Brain microvascular endothelial cell (primary cell): ENCODE results near the gene COX8A.

Experiments
- DNase-seq: peaks from one replicate; pipeline ENCODE4 v3.0.0-alpha.2; 2020
- H3K27ac ChIP-seq: fragments of 250-450 bp; sonication (Bioruptor Pico); 2 replicates; pipeline ENCODE4 v1.5.1; 2020; ENCODE audit warnings: mild to moderate bottlenecking, moderate library complexity
- H3K27me3 ChIP-seq: fragments of 250-450 bp; sonication (Bioruptor Pico); replicated peaks from 2 replicates; pipeline ENCODE4 v1.5.1; 2020; ENCODE audit warnings: mild to moderate bottlenecking
- H3K36me3 ChIP-seq: fragments of 250-450 bp; sonication (Bioruptor Pico); replicated peaks from 2 replicates; pipeline ENCODE4 v1.5.1; 2020; ENCODE audit warnings: mild to moderate bottlenecking
- H3K4me3 ChIP-seq: 2 replicates; pipeline ENCODE4 v1.5.1; 2011; ENCODE audit warnings: low read depth, mild to moderate bottlenecking, control low read depth, low read length, moderate library complexity
- CTCF ChIP-seq: IDR thresholded peaks from 2 replicates; pipeline ENCODE4 v1.5.1; 2011; ENCODE audit warnings: low read depth, mild to moderate bottlenecking, moderate library complexity, low read length, control low read depth, inconsistent platforms; ENCODE audit errors: missing control alignments
- in situ Hi-C: cut with HindIII; loops from 2 replicates; pipeline ENCODE4 v1.10.0; 2017; ENCODE audit warnings: low sequenced_read_pairs, low pct_ligation_motif_present

The COX8A gene

GRCh38 chr11:63937713-63938478 lies 36.5 kb upstream of the COX8A start:
- no peak for TF ChIP-seq CTCF
- in situ Hi-C loops, result no loop called here
- H3K27me3 ChIP-seq, result no peaks in the 10 kb centered on the region
- no peak for DNase-seq
- no peaks in the 10 kb centered on the region for H3K36me3 ChIP-seq
- no peak overlapping the region for H3K27ac ChIP-seq
- peak overlapping the region; percentile 84 for H3K4me3 ChIP-seq

GRCh38 chr11:63938479-63939396 lies 35.7 kb upstream of the COX8A start, which contains the start of gene NAA40:
Gene NAA40 (plus strand): TSS chr11:63939002. CDS start chr11:63939097, 95 bp downstream.
- H3K36me3 ChIP-seq, result no peaks in the 10 kb centered on the region
- H3K27ac ChIP-seq, result peak within 1 kb of the TSS; percentile 16
- in situ Hi-C loops, result no loop called here
- TF ChIP-seq CTCF, result no peak
- peak; percentile 78 for DNase-seq
- no peaks in the 10 kb centered on the region for H3K27me3 ChIP-seq
- peak within 1 kb of the TSS; percentile 84 for H3K4me3 ChIP-seq

- Histone ChIP-seq H3K27ac (no peak overlapping the region), H3K36me3 (no peaks in the 10 kb centered on the region), H3K4me3 (peak overlapping the region; percentile 84), H3K27me3 (no peaks in the 10 kb centered on the region)
- no peak for DNase-seq
- in situ Hi-C loops, result no loop called here
- peak; percentile 20 for TF ChIP-seq CTCF
Measured at GRCh38 chr11:63939397-63939891, 35.0 kb upstream of the COX8A start.

- in situ Hi-C loops, result no loop called here
- Histone ChIP-seq H3K36me3 (no peaks in the 10 kb centered on the region), H3K27ac (no peak overlapping the region), H3K4me3 (no peak overlapping the region), H3K27me3 (no peaks in the 10 kb centered on the region)
- DNase-seq, result no peak
- TF ChIP-seq CTCF, result no peak
Measured at GRCh38 chr11:63940786-63941185, 33.6 kb upstream of the COX8A start.

GRCh38 chr11:63941901-63942300 lies 32.5 kb upstream of the COX8A start:
- TF ChIP-seq CTCF, result no peak
- H3K36me3 ChIP-seq, result peaks cover 5% of the 10 kb centered on the region
- in situ Hi-C loops, result no loop called here
- no peak overlapping the region for H3K4me3 ChIP-seq
- no peak for DNase-seq
- H3K27me3 ChIP-seq, result no peaks in the 10 kb centered on the region
- no peak overlapping the region for H3K27ac ChIP-seq
